Adrenal gland (tissue), 5 donors: ENCODE data around the gene FILIP1.

Experiments used
- POLR2A ChIP-seq, 2 donors: fragments of 450-650 bp; IDR thresholded peaks; one replicate each; pipeline ENCODE4 v1.6.1; 2017; ENCODE audit warnings: antibody characterized with exemption in 2 of 2, mild to moderate bottlenecking in 2 of 2, moderate library complexity in 1 of 2
- TF ChIP-seq, protein P1 (sequence below), 6 experiments: fragments of 450-650 bp in 4 of 6; fragments of 200-600 bp in 2 of 6; sonication (generic) in 1 of 6; IDR thresholded peaks; 1 replicate in 5 of 6; 2 replicates in 1 of 6; pipeline versions ENCODE4 v1.5.1 to v1.8.0; 2016 to 2021; ENCODE audit warnings: antibody characterized with exemption in 6 of 6, mild to moderate bottlenecking in 2 of 6, moderate library complexity in 1 of 6
- donor health status: DM: no; HTN: no; CAD: no.

DNA sequence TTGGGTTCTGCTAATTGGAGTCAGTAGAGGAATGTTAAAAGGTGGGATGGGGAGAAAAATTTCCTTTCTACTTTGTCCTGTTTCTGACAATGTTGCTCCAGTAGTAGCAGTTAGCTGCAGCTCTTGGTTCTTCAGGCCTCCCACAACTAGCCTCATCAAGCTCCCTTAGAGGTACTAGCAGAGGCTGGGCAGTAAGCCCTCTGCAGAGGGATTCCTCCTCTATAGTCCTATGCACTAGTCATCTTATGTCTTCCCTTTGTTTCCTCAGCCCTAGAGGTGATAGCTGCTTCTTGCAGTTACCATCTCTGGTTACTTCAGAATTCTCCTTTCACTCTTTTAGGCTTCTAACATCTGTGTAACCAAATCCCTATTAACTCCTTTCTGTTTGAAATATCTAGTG, 99.8 kb downstream of the FILIP1 start:
- TF ChIP-seq, protein P1, sequence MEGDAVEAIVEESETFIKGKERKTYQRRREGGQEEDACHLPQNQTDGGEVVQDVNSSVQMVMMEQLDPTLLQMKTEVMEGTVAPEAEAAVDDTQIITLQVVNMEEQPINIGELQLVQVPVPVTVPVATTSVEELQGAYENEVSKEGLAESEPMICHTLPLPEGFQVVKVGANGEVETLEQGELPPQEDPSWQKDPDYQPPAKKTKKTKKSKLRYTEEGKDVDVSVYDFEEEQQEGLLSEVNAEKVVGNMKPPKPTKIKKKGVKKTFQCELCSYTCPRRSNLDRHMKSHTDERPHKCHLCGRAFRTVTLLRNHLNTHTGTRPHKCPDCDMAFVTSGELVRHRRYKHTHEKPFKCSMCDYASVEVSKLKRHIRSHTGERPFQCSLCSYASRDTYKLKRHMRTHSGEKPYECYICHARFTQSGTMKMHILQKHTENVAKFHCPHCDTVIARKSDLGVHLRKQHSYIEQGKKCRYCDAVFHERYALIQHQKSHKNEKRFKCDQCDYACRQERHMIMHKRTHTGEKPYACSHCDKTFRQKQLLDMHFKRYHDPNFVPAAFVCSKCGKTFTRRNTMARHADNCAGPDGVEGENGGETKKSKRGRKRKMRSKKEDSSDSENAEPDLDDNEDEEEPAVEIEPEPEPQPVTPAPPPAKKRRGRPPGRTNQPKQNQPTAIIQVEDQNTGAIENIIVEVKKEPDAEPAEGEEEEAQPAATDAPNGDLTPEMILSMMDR (IDR thresholded peaks at IDR 0.05), result no peak
- TF ChIP-seq POLR2A (IDR thresholded peaks at IDR 0.05), result no peak
